SK-N-MC (cell line): ENCODE data around the gene ADAM15.

Source experiments
- DNase-seq: peaks from one replicate; pipeline ENCODE4 v3.0.0-alpha.2; 2011; ENCODE audit warnings: low read depth, low spot score
- H3K27ac ChIP-seq: fragments of 200-600 bp; sonication (generic); 2 replicates; pipeline ENCODE4 v1.5.1; 2016; ENCODE audit warnings: mixed run types
- H3K36me3 ChIP-seq: fragments of 200-600 bp; sonication (generic); 2 replicates; pipeline ENCODE4 v1.6.1; 2017; ENCODE audit warnings: antibody characterized with exemption, low read length, mixed read lengths; ENCODE audit not compliant: insufficient read depth
- H3K4me3 ChIP-seq: fragments of 200-600 bp; sonication (generic); 2 replicates; pipeline ENCODE4 v1.5.1; 2016
- H3K9ac ChIP-seq: fragments of 200-600 bp; sonication (generic); 2 replicates; pipeline ENCODE4 v1.8.0; 2017; ENCODE audit warnings: mixed run types, mixed read lengths; ENCODE audit not compliant: insufficient read length
- H3K9me3 ChIP-seq: fragments of 200-600 bp; sonication (generic); 2 replicates; pipeline ENCODE4 v1.6.1; 2017; ENCODE audit warnings: low read depth, mild to moderate bottlenecking, antibody characterized with exemption, low read length, moderate library complexity, mixed read lengths
- EZH2 ChIP-seq: fragments of 200-600 bp; sonication (generic); IDR thresholded peaks from one replicate; pipeline ENCODE4 v1.6.1; 2017; ENCODE audit warnings: antibody characterized with exemption
- FOXP2 ChIP-seq: optimal IDR thresholded peaks from 2 replicates; pipeline ENCODE3; 2011; ENCODE audit warnings: mild to moderate bottlenecking, moderate library complexity; ENCODE audit not compliant: insufficient read depth; ENCODE audit errors: extremely low read length, control extremely low read depth
- POLR2AphosphoS5 ChIP-seq: IDR thresholded peaks from 2 replicates; pipeline ENCODE4 v1.6.1; 2012; ENCODE audit warnings: mild to moderate bottlenecking, low read depth, low read length, borderline replicate concordance

Gene ADAM15

DNA sequence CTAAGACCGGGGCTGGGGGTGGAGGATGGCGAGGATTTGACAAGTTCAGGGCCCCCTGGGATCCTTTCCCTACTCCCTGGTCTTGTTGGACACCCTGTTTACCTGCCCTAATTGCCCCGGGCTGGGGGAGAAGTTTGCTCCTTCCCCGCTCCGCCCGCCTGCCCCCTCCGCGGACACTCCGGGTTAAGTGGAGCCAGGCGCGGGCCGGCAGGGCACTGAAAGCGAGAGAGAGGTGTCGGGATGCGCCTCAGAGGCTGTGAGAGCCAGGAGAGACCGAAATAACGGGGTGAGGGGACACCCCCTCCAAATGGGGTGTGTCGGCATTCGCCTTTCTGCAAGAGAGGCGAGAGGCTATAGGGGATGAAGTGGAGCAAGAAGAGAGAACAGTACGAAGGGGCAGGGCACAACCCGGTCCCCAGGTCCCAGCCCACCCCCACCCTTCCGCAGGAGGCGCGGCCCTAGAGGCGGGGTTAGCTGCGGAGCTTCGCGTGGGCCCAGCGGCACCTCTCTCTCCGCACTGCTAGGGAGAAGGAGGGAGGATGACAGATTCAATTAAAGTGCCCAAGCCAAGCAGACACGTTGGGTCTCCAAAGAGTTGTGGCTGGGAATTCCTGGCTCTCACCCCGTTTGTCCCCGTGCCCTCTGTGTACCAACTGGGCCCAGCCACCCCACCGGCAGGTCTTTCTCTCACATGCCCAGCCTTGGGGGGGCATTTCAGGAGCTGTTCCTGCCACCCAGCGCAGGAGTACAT is 31.4 kb downstream of the ADAM15 start:
- H3K27ac ChIP-seq, result no peak overlapping the region
- DNase-seq, result no peak
- H3K4me3 ChIP-seq, result no peak overlapping the region
- H3K36me3 ChIP-seq, result no peaks in the 10 kb centered on the region
- no peaks in the 10 kb centered on the region for H3K9me3 ChIP-seq
- no peak overlapping the region for H3K9ac ChIP-seq
- TF ChIP-seq FOXP2 (no peak), POLR2AphosphoS5 (no peak)

DNA sequence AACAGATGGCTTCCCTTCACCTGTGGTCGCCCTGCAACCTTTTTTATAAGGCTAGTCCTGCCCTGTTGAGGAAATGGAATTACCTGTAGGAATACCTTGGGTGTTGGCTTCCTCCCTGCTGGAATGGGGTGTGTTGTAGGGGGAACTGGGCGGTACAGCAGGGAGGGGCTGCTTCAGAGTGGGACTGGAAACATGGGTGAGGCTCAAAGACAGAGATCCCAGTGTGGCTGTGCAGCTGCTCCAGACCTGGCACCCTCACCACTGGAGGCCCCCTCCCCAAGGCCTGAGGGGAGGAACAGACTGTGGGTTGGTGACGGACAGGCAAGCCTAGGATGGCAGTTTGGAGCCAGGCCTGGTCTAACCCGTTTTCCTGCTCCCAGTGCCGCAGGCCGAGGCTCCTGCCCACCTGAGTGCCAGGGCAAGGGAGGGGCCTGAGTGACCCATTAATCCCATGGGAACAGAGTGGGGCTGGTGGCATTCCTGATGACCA is 32.0 kb downstream of the ADAM15 start:
- no peak for DNase-seq
- no peaks in the 10 kb centered on the region for H3K9me3 ChIP-seq
- no peak overlapping the region for H3K9ac ChIP-seq
- no peak overlapping the region for H3K4me3 ChIP-seq
- TF ChIP-seq FOXP2 (no peak), EZH2 (no peak), POLR2AphosphoS5 (no peak)
- H3K27ac ChIP-seq, result no peak overlapping the region
- H3K36me3 ChIP-seq, result no peaks in the 10 kb centered on the region

DNA sequence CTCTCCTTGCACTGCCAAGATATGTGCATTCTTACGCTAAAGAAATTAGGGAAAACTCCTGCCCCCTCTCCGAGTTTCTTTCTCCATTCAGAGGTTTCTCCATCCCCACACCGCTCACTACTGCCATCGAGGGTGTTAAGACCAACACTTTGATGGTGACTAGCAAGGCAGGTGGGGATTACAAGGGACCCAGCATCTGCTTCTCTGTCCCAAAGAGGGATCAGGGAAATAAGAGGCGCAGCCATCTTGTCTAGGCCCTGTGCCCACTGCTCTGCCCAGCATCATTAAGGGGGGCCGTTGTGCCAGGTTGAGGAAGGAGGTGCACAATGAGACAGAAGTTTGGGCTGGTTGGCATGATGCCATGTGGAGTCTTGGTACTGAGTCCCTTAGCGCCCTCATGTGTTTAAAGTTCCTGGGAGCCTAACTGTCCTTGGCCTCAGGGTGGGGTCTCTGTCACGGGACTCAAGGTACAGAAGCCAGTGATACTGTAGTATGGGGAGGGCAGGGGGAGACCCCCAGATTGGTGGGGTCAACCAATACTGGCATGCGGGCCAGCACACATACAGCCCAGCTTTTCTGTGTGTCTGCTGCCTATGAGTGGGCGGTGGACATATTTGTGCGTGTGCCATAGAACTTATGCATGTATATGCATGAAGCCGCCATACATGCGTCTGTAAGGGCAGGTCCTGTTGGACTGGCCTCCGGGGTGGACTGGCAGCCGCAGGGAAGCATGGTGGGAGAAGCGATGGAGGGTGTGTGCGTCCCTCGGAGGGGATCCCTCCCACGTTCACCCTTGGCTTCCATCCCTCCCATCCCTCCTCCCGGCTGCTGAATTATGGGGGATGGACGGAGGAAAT is 33.0 kb downstream of the ADAM15 start:
- Histone ChIP-seq H3K36me3 (no peaks in the 10 kb centered on the region), H3K27ac (no peak overlapping the region), H3K9me3 (no peaks in the 10 kb centered on the region), H3K9ac (no peak overlapping the region), H3K4me3 (peak overlapping the region; percentile 93)
- DNase-seq, result no peak
- TF ChIP-seq FOXP2 (no peak), EZH2 (no peak), POLR2AphosphoS5 (no peak)

DNA sequence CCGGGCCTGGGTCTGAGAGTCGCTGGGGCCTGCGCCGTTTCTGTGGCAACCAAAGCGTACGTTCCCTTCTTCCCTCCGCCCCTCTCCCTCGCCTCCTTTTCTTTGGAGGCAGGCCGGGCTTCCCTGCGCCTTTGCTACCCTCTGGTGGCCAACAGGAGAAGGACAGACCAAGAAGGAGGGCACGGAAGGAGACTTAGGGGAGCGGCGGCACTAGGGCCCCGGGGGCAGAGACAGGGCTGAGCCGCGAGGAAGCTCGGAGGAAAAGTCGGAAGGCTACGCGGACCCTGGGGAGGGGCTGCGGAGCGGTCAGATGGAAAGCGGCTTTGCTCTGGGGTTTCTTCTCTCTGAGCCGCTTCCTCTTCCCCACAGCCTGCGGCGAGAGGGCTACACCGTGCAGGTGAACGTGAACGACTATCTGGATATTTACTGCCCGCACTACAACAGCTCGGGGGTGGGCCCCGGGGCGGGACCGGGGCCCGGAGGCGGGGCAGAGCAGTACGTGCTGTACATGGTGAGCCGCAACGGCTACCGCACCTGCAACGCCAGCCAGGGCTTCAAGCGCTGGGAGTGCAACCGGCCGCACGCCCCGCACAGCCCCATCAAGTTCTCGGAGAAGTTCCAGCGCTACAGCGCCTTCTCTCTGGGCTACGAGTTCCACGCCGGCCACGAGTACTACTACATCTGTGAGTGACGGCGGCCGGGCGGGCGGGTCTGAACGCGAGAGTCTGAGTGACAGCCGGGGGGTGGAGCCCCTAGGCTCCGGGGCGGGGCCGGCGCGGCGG is 33.8 kb downstream of the ADAM15 start:
- TF ChIP-seq POLR2AphosphoS5 (peak; percentile 42), FOXP2 (no peak)
- Histone ChIP-seq H3K36me3 (no peaks in the 10 kb centered on the region), H3K9me3 (no peaks in the 10 kb centered on the region), H3K9ac (peak overlapping the region; percentile 24), H3K4me3 (peak overlapping the region; percentile 93), H3K27ac (no peak overlapping the region)
- peak; percentile 88 for DNase-seq

DNA sequence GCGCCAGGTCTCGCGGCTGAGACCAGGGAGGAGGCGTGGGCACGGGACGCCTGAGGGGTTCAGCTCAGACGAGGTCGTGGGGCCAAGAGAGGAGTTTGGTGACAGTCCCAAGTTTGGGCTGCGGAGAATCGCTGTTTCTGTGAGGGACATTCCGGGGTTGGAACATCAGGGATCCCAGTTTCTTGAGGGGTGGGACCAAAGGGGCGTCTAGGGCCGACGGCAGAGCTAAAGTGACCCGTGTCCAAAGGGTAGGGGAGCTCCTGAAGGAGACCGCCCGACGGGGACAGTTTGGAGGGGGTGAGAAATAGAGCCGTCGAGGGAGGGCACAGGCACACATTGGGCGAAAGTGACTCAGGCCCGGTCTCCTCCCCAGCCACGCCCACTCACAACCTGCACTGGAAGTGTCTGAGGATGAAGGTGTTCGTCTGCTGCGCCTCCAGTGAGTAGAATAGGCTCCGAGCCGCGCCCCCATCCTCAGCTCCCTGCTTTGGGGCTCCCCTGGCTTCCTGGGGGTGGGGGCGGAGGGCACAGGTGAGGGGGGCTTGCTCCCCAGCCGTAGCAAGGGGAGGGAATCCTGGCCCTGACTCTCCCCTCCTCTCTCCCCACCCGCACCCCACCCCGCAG is 34.5 kb downstream of the ADAM15 start:
- Histone ChIP-seq H3K27ac (0 out of 2 replicates have a peak overlapping the region, but pooled peaks have one; percentile 42), H3K9me3 (no peaks in the 10 kb centered on the region), H3K36me3 (no peaks in the 10 kb centered on the region), H3K4me3 (peak overlapping the region; percentile 93), H3K9ac (peak overlapping the region; percentile 45)
- DNase-seq, result no peak
- TF ChIP-seq FOXP2 (no peak), EZH2 (no peak), POLR2AphosphoS5 (no peak; the same call in 1 of the 2 replicates)

DNA sequence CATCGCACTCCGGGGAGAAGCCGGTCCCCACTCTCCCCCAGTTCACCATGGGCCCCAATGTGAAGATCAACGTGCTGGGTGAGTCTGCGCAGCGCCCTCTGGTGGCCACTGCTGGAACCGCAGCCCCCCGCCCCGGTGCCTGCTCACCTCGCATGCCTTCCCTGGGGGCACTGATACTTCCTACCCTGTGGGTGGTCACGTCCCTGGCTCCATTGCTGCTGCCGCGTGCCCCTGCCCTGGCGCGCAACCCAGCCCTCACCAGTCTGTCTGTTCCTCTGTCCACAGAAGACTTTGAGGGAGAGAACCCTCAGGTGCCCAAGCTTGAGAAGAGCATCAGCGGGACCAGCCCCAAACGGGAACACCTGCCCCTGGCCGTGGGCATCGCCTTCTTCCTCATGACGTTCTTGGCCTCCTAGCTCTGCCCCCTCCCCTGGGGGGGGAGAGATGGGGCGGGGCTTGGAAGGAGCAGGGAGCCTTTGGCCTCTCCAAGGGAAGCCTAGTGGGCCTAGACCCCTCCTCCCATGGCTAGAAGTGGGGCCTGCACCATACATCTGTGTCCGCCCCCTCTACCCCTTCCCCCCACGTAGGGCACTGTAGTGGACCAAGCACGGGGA is 35.1 kb downstream of the ADAM15 start:
- no peak for TF ChIP-seq POLR2AphosphoS5
- TF ChIP-seq EZH2, result no peak
- TF ChIP-seq FOXP2, result no peak
- DNase-seq, result no peak
- Histone ChIP-seq H3K4me3 (peak overlapping the region; percentile 93), H3K9ac (no peak overlapping the region), H3K9me3 (no peaks in the 10 kb centered on the region), H3K27ac (no peak overlapping the region), H3K36me3 (no peaks in the 10 kb centered on the region)

DNA sequence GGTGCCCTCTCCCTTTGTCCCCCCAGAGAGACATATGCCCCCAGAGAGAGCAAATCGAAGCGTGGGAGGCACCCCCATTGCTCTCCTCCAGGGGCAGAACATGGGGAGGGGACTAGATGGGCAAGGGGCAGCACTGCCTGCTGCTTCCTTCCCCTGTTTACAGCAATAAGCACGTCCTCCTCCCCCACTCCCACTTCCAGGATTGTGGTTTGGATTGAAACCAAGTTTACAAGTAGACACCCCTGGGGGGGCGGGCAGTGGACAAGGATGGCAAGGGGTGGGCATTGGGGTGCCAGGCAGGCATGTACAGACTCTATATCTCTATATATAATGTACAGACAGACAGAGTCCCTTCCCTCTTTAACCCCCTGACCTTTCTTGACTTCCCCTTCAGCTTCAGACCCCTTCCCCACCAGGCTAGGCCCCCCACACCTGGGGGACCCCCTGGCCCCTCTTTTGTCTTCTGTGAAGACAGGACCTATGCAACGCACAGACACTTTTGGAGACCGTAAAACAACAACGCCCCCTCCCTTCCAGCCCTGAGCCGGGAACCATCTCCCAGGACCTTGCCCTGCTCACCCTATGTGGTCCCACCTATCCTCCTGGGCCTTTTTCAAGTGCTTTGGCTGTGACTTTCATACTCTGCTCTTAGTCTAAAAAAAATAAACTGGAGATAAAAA is 35.9 kb downstream of the ADAM15 start:
- H3K4me3 ChIP-seq, result no peak overlapping the region
- no peak overlapping the region for H3K27ac ChIP-seq
- H3K9me3 ChIP-seq, result no peaks in the 10 kb centered on the region
- no peaks in the 10 kb centered on the region for H3K36me3 ChIP-seq
- H3K9ac ChIP-seq, result no peak overlapping the region
- DNase-seq, result no peak
- TF ChIP-seq FOXP2, result no peak
- no peak for TF ChIP-seq POLR2AphosphoS5
- TF ChIP-seq EZH2, result no peak
